ENCODE data around the gene FREY1.

The FREY1 gene, protein sequence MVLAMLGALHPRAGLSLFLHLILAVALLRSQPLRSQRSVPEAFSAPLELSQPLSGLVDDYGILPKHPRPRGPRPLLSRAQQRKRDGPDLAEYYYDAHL

DNA sequence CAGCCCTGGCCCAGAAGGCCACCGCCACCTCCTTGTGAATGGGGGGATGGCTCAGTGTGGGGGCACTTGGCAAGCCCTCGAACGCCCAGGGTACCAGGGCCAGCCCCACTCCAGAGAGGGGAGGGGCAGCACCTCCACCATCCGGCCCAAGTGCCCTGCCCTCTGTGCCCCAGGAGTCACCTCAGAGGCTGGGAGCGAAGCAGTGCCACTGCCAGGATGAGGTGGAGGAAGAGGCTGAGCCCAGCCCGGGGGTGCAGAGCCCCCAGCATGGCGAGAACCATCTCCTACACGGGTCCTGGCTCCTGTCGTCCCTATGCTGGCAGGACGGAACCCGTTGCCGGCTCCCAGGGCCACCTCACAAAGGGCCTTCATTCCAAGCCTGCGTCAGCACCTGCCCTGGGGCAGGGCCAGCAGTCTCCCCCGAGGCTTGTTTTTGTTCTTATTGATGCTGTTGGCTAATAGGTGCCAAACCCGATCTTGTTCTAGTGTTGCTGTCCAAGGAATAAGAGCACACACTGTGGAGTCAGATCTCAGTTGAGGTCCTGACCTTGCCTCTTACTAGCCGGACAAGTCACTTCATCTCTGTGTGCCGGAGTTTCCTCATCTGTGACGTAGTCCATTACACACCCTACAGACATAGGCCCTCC, at the start of gene FREY1:
Gene FREY1 (minus strand): TSS at position 307 of the 647 bp plus-strand sequence. CDS start 26 bp downstream, at position 281.
- no peak for DNase-seq (ENCODE audit: low spot score)

DNA sequence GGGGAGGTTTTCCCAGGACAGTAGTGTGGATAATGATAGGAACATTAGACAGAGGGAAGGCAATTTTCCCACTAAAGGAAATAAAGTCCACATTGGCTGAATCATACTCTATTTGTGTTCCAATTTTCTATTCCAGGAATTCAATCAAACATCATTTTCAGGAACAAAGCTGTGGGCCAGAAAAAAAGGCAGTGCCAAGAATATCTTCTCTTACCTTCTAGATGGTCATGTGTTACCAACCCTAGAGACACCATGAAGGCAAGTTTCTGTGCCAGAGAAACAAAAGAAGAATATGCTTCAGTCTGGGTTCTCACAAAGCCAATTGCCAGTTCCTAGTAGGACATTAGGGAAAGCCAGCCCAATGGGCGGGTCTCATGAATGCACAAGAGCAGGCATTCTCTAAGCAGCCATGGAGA, 42.9 kb upstream of the FREY1 start:
- no peak for DNase-seq (ENCODE audit: low spot score)

DNA sequence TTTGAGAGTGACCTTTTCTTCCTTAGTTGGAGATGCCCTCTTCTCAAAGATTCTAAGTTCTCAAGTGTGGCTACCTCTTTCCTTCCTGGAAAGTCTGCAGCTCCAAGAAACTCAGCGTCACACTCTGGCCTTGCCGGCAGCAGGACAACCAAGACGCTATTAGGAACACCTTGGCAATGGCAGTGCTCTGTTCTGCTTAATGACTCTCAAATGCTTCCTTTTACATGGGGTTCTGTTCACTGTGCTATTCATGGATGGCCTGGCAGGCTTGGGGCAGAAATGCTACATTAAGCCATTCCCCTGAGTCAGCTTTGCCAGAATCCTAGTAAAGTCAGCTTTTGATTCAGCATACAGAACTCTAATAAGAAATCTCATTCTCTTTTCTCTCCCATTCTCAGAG, 41.3 kb upstream of the FREY1 start:
- DNase-seq (ENCODE audit: low spot score) = peak; percentile 54

DNA sequence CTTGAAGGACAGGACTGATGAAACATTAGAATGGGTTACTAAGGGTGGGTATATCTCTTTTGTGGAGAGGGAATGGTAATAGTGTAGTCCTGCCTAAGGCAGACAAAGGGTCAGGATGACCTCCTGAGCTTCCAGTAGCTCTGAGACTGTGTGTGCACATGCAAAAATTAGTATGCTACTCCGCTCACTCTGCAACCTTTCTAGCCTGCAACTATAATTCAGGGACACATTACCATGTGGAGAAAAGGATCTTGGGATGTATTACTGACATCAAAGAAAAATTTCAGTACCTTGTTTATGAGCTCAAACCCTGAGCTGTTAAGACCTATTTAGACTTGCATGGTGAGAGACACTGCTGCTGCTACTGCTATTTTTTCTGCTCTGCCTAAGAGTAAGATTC, 40.8 kb upstream of the FREY1 start:
- no peak for DNase-seq (ENCODE audit: low spot score)

DNA sequence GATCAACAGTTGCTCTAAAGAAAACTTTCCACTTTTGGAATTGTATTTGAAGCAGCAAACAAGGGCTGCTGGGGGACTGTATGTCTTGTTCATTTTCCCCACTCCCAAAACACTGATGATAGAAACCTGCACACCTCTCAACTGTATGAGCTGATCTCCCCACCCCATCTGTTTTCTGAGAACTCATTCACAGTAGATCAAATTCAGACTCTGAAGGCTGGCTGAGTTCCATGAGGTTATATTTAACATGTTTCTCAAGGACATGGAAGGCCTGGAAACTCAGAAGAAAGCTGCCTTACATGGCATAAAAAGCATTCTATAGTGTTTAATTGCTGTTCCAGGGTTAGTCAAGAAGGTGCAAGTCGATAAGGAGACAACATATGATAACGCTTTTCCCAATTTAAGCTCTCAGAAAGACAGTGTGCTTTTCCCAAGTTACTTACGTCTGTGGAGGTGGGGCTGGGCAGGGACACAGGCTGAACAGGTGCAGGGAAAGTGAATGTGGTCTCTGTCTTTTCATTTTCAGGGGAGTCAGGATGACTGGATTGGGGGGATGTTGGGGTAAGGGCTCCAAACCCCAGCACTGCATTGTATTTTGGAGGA, 38.4 kb upstream of the FREY1 start:
- no peak for DNase-seq (ENCODE audit: low spot score)

DNA sequence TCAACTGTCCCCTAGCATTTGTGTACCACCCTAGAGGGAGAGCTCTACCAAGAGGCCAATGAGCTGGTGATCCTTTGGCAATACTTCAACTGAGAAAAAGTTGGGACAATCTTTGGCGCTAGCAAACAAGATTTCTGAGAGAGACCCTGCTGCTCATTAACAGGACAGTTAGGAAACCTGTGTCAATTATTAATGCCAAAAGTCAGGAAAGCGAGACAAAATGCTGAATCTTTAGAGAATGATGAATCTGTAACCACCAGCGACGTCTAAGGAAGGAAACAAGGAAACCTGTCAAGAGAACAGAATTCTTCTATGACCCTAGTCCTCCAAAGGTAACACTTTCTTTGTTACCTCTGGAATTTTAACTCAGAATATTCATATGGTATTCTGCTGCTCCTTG, 35.3 kb upstream of the FREY1 start:
- no peak for DNase-seq (ENCODE audit: low spot score)

DNA sequence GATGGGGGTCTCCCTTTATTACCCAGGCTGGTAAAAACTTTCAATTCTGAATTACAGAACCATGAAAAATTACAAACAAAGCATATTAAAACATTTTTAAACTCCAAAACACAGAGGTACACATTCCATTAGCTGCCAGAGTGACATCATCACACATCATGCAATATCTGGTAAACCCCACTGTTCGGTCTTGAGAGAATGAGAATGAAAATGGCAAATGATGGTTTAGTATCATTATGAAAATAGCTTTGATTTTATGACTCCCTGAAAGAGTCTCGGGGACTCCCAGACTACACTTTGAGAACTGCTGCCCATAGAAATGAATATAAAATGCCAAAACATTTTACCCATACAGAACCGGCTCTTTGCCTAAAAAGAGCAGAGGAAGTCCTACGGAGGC, 34.2 kb upstream of the FREY1 start:
- no peak for DNase-seq (ENCODE audit: low spot score)

DNA sequence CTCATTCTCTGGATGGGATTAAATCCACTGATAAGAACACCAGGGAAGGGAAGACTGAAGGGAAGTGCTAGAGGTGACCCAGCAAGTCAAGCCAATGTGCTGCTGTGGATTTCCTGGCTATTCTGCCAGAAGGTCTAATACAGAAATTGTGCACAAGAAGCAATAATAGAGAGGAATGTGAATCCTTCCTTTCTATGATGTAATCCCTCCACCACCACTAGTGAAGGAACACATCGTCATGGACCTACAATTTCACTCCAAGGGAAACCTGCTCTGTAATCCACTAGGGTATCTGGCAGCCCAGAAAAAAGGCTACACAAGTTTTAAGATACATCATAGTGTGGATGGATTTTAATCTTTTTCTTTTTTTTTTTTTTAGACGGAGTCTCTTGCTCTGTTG, 32.8 kb upstream of the FREY1 start:
- DNase-seq (ENCODE audit: low spot score) = no peak

DNA sequence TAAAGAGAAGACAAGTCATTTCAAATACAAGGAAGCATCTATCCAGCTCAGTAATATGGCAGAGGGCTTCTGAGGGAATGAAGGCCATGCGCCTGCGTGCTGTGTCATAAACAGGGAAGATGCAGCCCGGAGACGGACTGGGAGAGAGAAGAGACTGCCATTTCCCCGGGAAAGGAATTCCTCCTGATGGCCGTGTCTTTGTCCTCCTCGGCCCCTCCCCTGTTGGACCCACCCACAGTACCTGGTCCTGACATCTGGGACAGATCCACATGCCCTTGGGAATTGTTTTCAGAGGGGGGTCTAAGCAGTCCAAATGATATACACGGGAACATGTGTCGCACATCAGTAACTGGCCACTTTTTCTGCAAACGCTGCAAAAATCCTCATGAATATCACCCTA, 30.8 kb upstream of the FREY1 start:
- no peak for DNase-seq (ENCODE audit: low spot score)

DNA sequence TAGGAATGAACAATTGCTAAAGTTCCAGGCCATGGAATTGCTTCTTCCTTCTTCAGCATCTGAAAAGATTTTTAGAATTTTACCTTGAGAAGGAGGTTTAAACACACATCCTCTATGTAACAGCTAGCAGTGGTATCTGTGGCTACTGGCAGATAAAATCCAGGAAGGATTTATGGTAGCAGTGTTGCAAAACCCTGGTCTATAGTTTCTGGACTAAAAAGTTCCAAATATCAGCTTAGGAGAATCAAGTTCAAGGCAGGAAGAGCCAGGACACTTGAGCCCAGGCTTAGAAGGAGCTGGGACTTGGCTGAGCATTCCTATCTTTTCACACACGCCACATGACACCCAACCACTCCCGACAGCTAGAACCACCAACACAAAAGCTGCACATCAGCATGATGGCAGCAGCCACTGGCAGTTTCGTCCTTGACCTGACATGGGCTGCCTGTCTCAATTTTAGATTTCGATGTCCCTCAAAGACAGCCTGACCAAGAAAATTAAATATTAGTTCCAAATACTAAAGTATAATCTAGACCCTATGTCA, 29.5 kb upstream of the FREY1 start:
- DNase-seq (ENCODE audit: low spot score) = no peak

DNA sequence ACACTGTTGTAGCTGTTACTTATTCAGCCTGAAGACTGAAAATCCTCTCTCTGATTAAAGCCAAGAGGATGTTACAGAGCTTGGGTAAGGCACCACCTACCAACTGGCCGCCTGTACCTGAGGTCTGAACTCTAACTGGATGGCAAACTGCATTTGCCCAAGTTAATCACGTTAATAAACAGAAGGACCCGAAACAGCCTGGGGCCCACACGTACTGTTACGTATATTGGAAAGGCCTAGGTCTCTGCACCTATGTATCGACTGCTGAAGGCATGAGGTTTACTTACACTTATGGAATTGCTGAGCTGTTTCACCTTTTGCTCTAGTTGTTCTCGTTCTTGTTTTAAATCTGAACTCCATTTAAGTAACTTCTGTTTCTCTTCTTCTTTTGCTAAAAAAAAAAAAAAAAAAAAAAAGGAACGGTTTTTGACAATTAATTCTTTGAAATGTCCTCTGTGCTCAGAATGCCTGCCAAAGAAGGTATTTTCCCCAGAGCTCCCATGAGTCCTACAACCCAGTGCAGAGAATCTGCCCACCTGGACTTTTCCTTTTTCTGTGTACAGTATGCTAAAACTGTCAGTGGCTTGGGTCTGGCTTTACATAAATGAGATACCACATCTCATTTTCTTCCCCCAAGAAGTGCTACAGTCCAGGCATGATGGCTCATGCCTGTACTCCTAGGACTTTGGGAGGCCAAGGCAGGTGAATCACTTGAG, 28.4 kb upstream of the FREY1 start:
- no peak for DNase-seq (ENCODE audit: low spot score)

DNA sequence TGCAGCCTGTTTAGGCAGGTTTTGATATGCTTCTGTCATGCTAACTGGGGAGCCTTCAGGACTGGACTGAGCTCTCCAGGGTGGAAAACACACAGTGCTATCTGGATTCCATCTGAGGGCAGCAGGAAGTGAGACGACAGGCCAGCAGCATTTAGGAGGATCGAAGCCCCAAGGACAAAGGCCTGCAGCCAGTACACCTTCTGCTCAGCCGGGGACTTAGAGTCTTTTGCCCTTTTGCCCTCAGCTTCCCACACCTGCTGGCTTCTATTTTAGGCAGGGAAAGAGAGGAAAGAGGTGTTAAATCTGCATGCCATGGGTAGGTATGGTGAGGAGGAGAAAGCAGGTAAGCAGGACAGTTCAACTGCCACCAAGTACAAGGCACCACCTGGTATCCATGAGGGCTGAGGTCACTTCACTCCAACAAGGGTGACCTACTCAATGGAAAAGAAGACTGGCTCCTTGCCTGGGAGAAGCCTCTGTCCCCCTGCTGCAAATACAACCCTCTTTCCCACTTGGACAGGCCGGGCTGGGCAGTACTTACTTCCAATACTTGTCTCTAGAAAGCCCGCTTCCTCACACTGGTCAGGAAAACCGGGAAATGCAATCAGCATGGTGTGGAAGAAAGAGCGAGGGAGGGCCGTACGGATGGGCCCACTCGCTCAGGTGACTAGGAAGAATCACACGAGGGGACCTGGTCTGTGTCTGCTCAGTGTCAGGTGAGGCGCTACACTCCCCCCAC, 27.7 kb upstream of the FREY1 start:
- DNase-seq (ENCODE audit: low spot score) = no peak

DNA sequence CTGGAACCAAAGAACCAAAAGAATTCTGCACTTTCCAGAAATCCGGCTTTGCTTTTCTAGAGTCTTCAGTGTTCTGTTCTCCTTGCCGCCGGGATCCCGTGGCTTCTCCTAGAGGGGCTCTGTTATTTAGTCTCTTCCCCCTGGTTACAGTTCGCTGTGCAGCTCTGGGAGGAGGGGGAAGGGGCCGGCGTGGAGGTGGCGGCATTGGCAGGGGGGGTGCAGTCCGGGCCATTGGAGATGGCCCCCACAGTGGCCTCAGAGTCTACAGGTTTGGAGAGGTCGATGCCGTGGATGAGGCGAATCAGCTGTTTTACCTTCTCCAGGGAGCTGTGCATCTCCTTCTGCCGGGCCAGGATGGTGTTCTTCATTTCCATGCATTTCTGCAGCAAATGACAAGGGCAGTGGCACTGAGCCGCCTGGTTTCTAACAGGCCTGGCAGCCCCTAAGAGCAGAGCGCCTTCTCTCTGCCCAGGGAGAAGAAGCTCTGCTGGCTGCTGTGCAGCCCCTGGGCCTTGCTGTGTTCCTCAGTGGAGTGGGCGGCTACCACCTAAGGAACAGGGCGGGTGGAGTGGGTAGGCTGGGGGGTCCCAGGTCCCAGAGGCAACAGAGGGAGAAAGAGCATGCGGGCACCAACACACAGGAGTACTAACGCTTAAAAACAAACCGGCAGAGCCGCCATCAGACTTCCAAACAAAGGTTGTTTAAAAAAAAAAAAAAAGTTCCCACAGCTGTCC, 26.9 kb upstream of the FREY1 start:
- DNase-seq (ENCODE audit: low spot score) = no peak

DNA sequence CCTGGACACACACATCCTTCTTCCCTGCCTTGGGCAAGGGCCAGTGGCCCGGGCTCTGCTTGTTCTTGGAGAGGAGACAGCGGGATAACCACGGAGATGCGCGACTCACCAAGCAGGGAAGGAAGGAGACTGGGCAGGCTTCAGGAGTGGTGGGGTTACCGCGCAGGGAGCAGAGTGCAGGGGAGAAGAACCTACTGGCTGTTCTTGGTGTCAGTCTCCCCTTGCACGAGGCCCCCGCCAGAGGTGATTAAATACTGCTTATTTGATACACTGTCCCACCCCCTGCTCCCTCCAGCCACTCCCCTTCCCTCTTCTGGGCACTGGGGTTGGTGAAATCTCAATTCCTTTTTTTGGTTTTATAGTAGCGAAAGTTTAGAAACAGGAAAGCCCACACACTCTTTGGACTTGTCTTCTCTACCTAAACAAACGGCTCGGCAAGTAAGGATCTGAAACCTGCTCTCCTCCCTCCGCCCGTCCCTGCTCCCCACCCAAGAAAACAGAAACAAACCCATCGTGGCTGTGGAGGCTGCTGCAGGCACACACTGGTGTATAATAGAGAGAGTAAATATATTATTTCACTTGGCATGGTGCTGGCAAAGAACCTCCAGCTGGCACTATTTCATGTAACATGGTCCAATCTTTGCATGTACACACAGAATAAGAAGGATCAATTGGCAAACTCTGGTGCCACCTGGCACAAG, 26.2 kb upstream of the FREY1 start:
- DNase-seq (ENCODE audit: low spot score) = no peak

DNA sequence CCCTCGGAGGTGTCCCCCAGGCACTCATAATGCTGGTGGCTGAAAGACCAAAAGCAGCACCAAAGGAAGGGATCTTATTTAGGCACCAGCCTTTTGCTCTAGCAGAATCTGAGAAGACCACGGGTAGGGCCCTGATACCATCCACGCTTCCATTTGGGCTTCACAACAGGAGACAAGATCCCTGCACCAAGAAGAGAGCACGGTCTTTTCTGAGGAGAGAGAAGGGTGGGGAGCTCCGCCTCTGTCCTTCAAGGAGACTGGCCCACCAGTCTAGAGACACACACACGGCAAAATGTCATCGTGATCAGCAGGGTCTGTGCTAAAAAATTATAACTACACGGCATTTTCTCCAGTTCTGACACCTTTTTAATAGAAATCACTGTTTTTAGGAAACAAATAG, 25.1 kb upstream of the FREY1 start:
- DNase-seq (ENCODE audit: low spot score) = no peak

DNA sequence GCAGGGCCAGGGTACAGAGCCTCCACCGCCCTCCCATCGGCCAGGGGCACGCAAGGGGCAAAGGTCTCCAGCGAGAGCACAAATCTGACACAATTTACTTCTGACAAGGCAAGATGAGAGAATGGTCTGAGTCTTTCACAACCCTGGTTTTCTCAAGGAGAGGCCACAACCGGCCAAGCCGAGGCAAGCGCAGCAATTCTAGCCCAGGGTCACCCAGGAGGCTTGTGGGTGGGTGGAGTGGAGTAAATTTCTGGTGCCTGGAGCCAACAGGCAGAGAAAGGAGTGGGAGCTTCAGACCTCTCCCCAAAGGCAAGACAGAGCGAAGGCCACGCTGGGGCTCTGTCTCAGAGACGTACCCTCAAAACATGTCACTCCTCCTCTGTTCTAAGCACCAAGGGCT, 24.7 kb upstream of the FREY1 start:
- no peak for DNase-seq (ENCODE audit: low spot score)

DNA sequence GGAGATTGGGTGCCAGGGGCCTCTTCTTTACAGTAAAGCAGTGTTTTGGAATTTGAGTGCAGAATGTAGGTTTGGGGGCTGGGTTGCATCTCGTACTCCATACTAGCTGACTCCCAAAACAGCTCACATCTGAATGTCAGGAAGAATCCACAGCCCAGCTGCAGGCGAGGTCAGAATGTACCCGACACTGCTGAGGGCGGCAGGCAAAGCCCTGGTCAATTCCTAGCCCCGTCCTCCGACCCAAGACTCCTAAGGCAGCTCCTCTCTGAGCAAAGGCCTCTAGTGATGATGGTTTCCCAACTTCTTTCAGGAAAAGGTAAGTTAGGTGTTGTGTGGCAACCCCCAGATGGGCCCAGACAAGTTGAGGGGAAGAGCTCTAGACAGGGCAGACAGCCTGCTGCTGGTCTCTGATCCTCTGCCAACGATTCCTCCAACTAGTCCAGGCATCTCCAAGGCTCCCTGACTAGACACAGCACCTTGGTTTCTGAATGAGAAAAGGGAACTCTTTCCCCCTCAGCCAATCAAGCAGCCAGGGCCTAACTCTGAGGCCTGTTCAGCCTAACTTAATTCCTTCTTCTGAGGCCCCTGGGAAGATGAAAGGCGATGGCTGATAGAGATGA, 24.0 kb upstream of the FREY1 start:
- DNase-seq (ENCODE audit: low spot score) = no peak

DNA sequence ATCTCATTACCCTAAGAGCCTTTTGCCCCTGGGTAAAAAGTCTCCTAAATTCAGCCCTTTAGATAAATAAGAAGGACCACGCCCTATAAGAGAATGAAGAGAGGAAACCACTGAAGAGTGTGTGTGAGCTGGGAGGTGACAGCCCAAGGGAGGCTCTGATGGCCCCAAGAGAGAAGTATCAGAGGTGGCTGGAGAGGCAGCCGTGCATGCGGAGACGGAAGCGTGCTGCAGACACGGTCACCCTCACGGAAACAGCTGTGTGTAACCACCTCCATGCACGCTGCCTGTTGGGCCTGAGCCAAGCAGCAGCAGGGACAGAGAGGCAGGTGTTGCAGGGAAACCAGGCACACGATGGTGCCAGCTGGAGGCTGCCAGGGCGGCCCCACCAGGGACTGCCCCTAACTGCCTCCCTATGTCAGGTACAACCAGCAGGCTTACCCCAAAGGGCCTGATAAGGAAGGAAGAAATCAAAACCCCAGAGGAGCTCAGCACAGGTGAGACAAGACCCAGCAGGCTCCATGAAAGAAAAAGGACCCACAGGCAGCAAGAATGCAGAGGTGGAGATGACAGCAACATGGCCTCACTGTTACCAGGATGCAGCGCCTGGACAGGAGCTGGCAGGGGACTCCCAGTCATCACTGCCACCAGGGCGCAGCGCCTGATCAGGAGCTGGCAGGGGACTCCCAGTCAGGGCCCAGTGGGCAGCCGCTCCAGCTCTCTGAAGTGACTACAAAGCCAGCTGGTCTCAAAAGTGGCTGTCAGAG, 23.1 kb upstream of the FREY1 start:
- DNase-seq (ENCODE audit: low spot score) = no peak

DNA sequence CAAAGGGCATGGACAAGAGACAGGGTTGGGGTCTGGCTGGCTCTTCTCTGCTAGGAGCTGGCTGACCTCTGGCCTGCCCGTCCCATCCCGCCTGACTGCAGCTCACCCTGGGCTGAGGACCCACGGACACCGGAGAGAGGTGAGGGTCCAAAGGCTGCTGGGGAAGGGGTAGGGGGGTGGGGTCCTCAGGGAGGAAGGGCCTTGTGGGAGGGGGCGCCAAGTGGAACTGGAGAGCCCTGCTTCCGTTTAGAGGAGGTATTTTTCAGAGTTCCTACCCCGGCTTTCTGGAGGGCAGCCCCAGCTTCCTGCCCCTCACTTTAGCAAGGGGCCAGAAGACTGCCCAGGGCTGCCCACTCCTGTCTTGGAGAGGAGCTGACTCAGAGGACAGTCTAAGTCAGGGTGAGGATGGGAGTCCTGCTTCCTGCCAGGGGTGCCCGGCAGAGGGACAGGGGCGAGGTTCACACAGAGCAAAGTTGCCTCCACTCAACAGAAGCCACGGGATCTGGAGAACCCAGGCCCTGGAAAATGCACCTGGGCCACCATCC, 22.5 kb upstream of the FREY1 start:
- DNase-seq (ENCODE audit: low spot score) = no peak
